Natural killer cell (primary cell): ENCODE data around the gene UBE2Q1. TPM values are rescaled to one million over a fixed set of nuclear protein-coding genes. Genes with fewer than 3 reads are reported as not detected.

Source experiments
- ATAC-seq, 3 donors: fragments of 150-1000 bp in 2 of 3; fragments of 200-7000 bp in 1 of 3; cut with Tn5 transposase; 1 replicate in 1 of 3; 2 replicates in 2 of 3; pipeline ENCODE4 v1.10.0; 2021; ENCODE audit warnings: mild to moderate bottlenecking in 2 of 3, moderate library complexity in 2 of 3
- DNase-seq, 2 donors: peaks; one replicate each; pipeline versions ENCODE4 v3.0.0 to v3.0.0-alpha.2; 2013 to 2021; ENCODE audit warnings: mixed read lengths in 1 of 2
- H3K27ac ChIP-seq: one replicate; pipeline ENCODE4 v1.5.1; 2013; ENCODE audit warnings: mild to moderate bottlenecking, low read length
- H3K27me3 ChIP-seq: one replicate; pipeline ENCODE4 v1.6.1; 2013; ENCODE audit warnings: low read length; ENCODE audit not compliant: control insufficient read depth, insufficient read depth
- H3K36me3 ChIP-seq: one replicate; pipeline ENCODE4 v1.6.1; 2013; ENCODE audit warnings: low read length; ENCODE audit not compliant: control insufficient read depth, insufficient read depth
- H3K4me1 ChIP-seq: one replicate; pipeline ENCODE4 v1.6.1; 2013; ENCODE audit warnings: low read length; ENCODE audit not compliant: control insufficient read depth, insufficient read depth
- H3K4me3 ChIP-seq: one replicate; pipeline ENCODE4 v1.5.1; 2013; ENCODE audit warnings: low read length
- H3K9me3 ChIP-seq: one replicate; pipeline ENCODE4 v1.6.1; 2013; ENCODE audit warnings: low read length; ENCODE audit not compliant: control insufficient read depth, insufficient read depth
- H3K27ac Mint-ChIP-seq, 2 donors: one replicate each; pipeline ENCODE4 v1.8.0; 2022; ENCODE audit warnings: mild to moderate bottlenecking in 2 of 2, mixed read lengths in 2 of 2, moderate library complexity in 1 of 2
- H3K27me3 Mint-ChIP-seq, 2 donors: one replicate each; pipeline ENCODE4 v1.8.0; 2022; ENCODE audit warnings: low read depth in 2 of 2, mixed read lengths in 2 of 2
- H3K36me3 Mint-ChIP-seq: one replicate; pipeline ENCODE4 v1.8.0; 2022; ENCODE audit warnings: mixed read lengths
- H3K4me1 Mint-ChIP-seq, 2 donors: one replicate each; pipeline ENCODE4 v1.8.0; 2022; ENCODE audit warnings: mixed read lengths in 2 of 2
- H3K4me3 Mint-ChIP-seq: one replicate; pipeline ENCODE4 v1.8.0; 2022; ENCODE audit warnings: mild to moderate bottlenecking, moderate library complexity, mixed read lengths
- H3K9me3 Mint-ChIP-seq, 2 donors: one replicate each; pipeline ENCODE4 v1.8.0; 2022; ENCODE audit warnings: mixed read lengths in 2 of 2
- WGBS: methylation state at CpG from one replicate; pipeline ENCODE4 v1.1.7; 2013; ENCODE audit warnings: missing lambda C conversion rate; ENCODE audit not compliant: insufficient coverage; 5-methylcytosine and 5-hydroxymethylcytosine counted together
- intact Hi-C: fragments of 100-400 bp; cut with micrococcal nuclease; formaldehyde crosslinking; loops from one replicate; pipeline ENCODE4 v1.14.2; 2022
- total RNA-seq, 4 donors: library from RNA; stranded (reverse); fragments of 120-200 nt in 1 of 4; gene quantifications; one replicate each; pipeline versions ENCODE4 v1.2.3 to v1.2.4, GENCODE V29; 2013 to 2022
- TF ChIP-seq, protein P1 (sequence below): fragments of 200-600 bp; IDR thresholded peaks from one replicate; pipeline ENCODE4 v1.8.0; 2022; ENCODE audit warnings: antibody characterized with exemption

UBE2Q1 gene
- total RNA-seq, 3 donors from 2014 or later (not counting 1 experiment from before 2014, with no cell fraction given): 100 to 137 (median 112) TPM

- no peak overlapping the region for H3K27ac ChIP-seq
- no peak overlapping the region for H3K4me3 ChIP-seq
- Mint-ChIP-seq H3K36me3 (peaks cover 26% of the 10 kb centered on the region), H3K4me1 (peaks cover 20 to 25% of the 10 kb centered on the region in 2 donors), H3K27ac (peak overlapping the region in 1 of 2 donors; percentile 52), H3K4me3 (no peak overlapping the region), H3K27me3 (peaks cover 0 to 2% of the 10 kb centered on the region in 2 donors), H3K9me3 (no peaks in the 10 kb centered on the region)
- intact Hi-C loops: no loop called here
- no peak for ATAC-seq
- H3K4me1 ChIP-seq: no peaks in the 10 kb centered on the region
- WGBS: 98% methylated on average over 3 of the region's 3 CpGs
- TF ChIP-seq, protein P1, sequence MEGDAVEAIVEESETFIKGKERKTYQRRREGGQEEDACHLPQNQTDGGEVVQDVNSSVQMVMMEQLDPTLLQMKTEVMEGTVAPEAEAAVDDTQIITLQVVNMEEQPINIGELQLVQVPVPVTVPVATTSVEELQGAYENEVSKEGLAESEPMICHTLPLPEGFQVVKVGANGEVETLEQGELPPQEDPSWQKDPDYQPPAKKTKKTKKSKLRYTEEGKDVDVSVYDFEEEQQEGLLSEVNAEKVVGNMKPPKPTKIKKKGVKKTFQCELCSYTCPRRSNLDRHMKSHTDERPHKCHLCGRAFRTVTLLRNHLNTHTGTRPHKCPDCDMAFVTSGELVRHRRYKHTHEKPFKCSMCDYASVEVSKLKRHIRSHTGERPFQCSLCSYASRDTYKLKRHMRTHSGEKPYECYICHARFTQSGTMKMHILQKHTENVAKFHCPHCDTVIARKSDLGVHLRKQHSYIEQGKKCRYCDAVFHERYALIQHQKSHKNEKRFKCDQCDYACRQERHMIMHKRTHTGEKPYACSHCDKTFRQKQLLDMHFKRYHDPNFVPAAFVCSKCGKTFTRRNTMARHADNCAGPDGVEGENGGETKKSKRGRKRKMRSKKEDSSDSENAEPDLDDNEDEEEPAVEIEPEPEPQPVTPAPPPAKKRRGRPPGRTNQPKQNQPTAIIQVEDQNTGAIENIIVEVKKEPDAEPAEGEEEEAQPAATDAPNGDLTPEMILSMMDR: no peak
- H3K9me3 ChIP-seq: no peaks in the 10 kb centered on the region
- DNase-seq: no peak
- peaks cover 57% of the 10 kb centered on the region for H3K36me3 ChIP-seq
- no peaks in the 10 kb centered on the region for H3K27me3 ChIP-seq
Measured at GRCh38 chr1:154549202-154549770, 9.2 kb downstream of the UBE2Q1 start.

GRCh38 chr1:154548028-154548427 is 10.4 kb downstream of the UBE2Q1 start:
- ATAC-seq (no peak), DNase-seq (no peak)
- no peak overlapping the region for H3K4me3 Mint-ChIP-seq
- Histone ChIP-seq H3K36me3 (peaks cover 45% of the 10 kb centered on the region), H3K4me1 (no peaks in the 10 kb centered on the region), H3K9me3 (no peaks in the 10 kb centered on the region), H3K4me3 (no peak overlapping the region), H3K27ac (no peak overlapping the region), H3K27me3 (no peaks in the 10 kb centered on the region)
- WGBS: no CpG with 5 or more reads among the region's 1 CpG
- H3K9me3 Mint-ChIP-seq: no peaks in the 10 kb centered on the region
- TF ChIP-seq, protein P1: no peak
- H3K36me3 Mint-ChIP-seq: peaks cover 15% of the 10 kb centered on the region
- H3K27me3 Mint-ChIP-seq: peaks cover 0 to 2% of the 10 kb centered on the region in 2 donors
- peak overlapping the region in 1 of 2 donors; percentile 52 for H3K27ac Mint-ChIP-seq
- intact Hi-C loops: no loop called here
- H3K4me1 Mint-ChIP-seq: peaks cover 8 to 25% of the 10 kb centered on the region in 2 donors

- no peak for DNase-seq
- Mint-ChIP-seq H3K4me1 (peaks cover 6 to 25% of the 10 kb centered on the region in 2 donors), H3K27me3 (peaks cover 0 to 2% of the 10 kb centered on the region in 2 donors), H3K36me3 (peaks cover 11% of the 10 kb centered on the region), H3K27ac (peak overlapping the region in 1 of 2 donors; percentile 52), H3K9me3 (no peaks in the 10 kb centered on the region), H3K4me3 (no peak overlapping the region)
- Histone ChIP-seq H3K4me3 (no peak overlapping the region), H3K27me3 (no peaks in the 10 kb centered on the region), H3K27ac (no peak overlapping the region), H3K36me3 (peaks cover 37% of the 10 kb centered on the region), H3K9me3 (no peaks in the 10 kb centered on the region), H3K4me1 (no peaks in the 10 kb centered on the region)
- WGBS: 93% methylated on average over 11 of the region's 11 CpGs
- TF ChIP-seq, protein P1: no peak
- intact Hi-C loops: no loop called here
- no peak for ATAC-seq
Measured at GRCh38 chr1:154547105-154547732, 11.2 kb downstream of the UBE2Q1 start.
